HepG2 (cell line): ENCODE data around the gene NCOA4. TPM values are rescaled to one million over a fixed set of nuclear protein-coding genes. Genes with fewer than 3 reads are reported as not detected.

Experiments
- ASH2L ChIP-seq: fragments of 300-600, 200-600 bp; sonication (generic); IDR thresholded peaks from 2 replicates; pipeline ENCODE4 v1.7.0; 2017; ENCODE audit warnings: low read depth, mild to moderate bottlenecking, moderate library complexity, mixed read lengths, low read length; ENCODE audit not compliant: insufficient read length
- BRF2 ChIP-seq: sonication (generic); formaldehyde crosslinking; IDR thresholded peaks from 2 replicates; pipeline ENCODE4 v1.8.1; 2022; ENCODE audit warnings: mild to moderate bottlenecking, missing genetic modification reagents
- DDIT3 ChIP-seq: sonication (generic); formaldehyde crosslinking; IDR thresholded peaks from 2 replicates; pipeline ENCODE4 v1.4.0; 2020; ENCODE audit warnings: mild to moderate bottlenecking, missing genetic modification reagents
- FOXK1 ChIP-seq: sonication (generic); formaldehyde crosslinking; IDR thresholded peaks from 2 replicates; pipeline ENCODE4 v1.4.0; 2020; ENCODE audit warnings: low read depth, missing genetic modification reagents, borderline replicate concordance
- HIVEP1 ChIP-seq: sonication (generic); formaldehyde crosslinking; IDR thresholded peaks from 2 replicates; pipeline ENCODE4 v1.4.0; 2020; ENCODE audit warnings: mild to moderate bottlenecking, missing genetic modification reagents
- ISL2 ChIP-seq: sonication (generic); formaldehyde crosslinking; IDR thresholded peaks from 2 replicates; pipeline ENCODE4 v1.5.0; 2020; ENCODE audit warnings: missing genetic modification reagents
- ISX ChIP-seq: sonication (generic); formaldehyde crosslinking; conservative IDR thresholded peaks from 2 replicates; pipeline ENCODE4 v1.5.0; 2020; ENCODE audit warnings: missing genetic modification reagents
- KDM3A ChIP-seq: IDR thresholded peaks from 2 replicates; pipeline ENCODE4 v1.6.1; 2018; ENCODE audit warnings: low read depth, missing compliant biosample characterization
- KDM5A ChIP-seq: fragments of 200-600 bp; sonication (generic); IDR thresholded peaks from 2 replicates; pipeline ENCODE4 v1.7.0; 2018; ENCODE audit warnings: antibody characterized with exemption, mild to moderate bottlenecking, low read length, borderline replicate concordance
- MXD4 ChIP-seq: IDR thresholded peaks from 2 replicates; pipeline ENCODE4 v1.6.1; 2016; ENCODE audit warnings: mild to moderate bottlenecking, missing biosample characterization, missing genetic modification reagents
- PBX2 ChIP-seq: IDR thresholded peaks from 2 replicates; pipeline ENCODE4 v1.6.1; 2016; ENCODE audit warnings: control low read depth
- RFX3 ChIP-seq: IDR thresholded peaks from 2 replicates; pipeline ENCODE4 v1.6.1; 2016; ENCODE audit warnings: missing biosample characterization, missing genetic modification reagents
- SRSF1 ChIP-seq: fragments of 200-400 bp; formaldehyde crosslinking; optimal IDR thresholded peaks from 2 replicates; pipeline ENCODE3; 2017; ENCODE audit warnings: mild to moderate bottlenecking, low read depth, low read length, moderate library complexity
- ZBTB7A ChIP-seq: sonication (generic); formaldehyde crosslinking; IDR thresholded peaks from 2 replicates; pipeline ENCODE4 v1.8.0; 2022; ENCODE audit warnings: mild to moderate bottlenecking, missing genetic modification reagents
- ZNF230 ChIP-seq: sonication (generic); formaldehyde crosslinking; IDR thresholded peaks from 2 replicates; pipeline ENCODE4 v1.4.0; 2020; ENCODE audit warnings: mild to moderate bottlenecking, missing genetic modification reagents
- ZNF562 ChIP-seq: sonication (generic); formaldehyde crosslinking; IDR thresholded peaks from 2 replicates; pipeline ENCODE4 v1.8.0; 2022; ENCODE audit warnings: missing genetic modification reagents, borderline replicate concordance
- ZNF570 ChIP-seq: sonication (generic); formaldehyde crosslinking; IDR thresholded peaks from 2 replicates; pipeline ENCODE4 v1.4.0; 2020; ENCODE audit warnings: mild to moderate bottlenecking, missing genetic modification reagents, borderline replicate concordance
- ZNF574 ChIP-seq: sonication (generic); formaldehyde crosslinking; IDR thresholded peaks from 2 replicates; pipeline ENCODE4 v1.4.0; 2020; ENCODE audit warnings: missing genetic modification reagents
- ZNF710 ChIP-seq: sonication (generic); formaldehyde crosslinking; IDR thresholded peaks from 2 replicates; pipeline ENCODE4 v1.5.0; 2020; ENCODE audit warnings: mild to moderate bottlenecking, missing genetic modification reagents, borderline replicate concordance
- ZNF740 ChIP-seq: sonication (generic); formaldehyde crosslinking; IDR thresholded peaks from 2 replicates; pipeline ENCODE4 v1.4.0; 2020; ENCODE audit warnings: missing genetic modification reagents
- ZNF83 ChIP-seq: sonication (generic); formaldehyde crosslinking; IDR thresholded peaks from 2 replicates; pipeline ENCODE4 v1.4.0; 2020; ENCODE audit warnings: missing genetic modification reagents, mild to moderate bottlenecking, borderline replicate concordance
- ZSCAN12 ChIP-seq: sonication (generic); formaldehyde crosslinking; IDR thresholded peaks from 2 replicates; pipeline ENCODE4 v1.9.0; 2021; ENCODE audit warnings: mild to moderate bottlenecking, missing genetic modification reagents
- polyA plus RNA-seq, 8 experiments: library from polyadenylated mRNA; depleted of rRNA in 3 of 8; stranded (reverse) in 7 of 8; unstranded in 1 of 8; fragments of >200 nt; fragmentation: Illumina TruSeq in 4 of 8; extraction: Trizol in 4 of 8; gene quantifications; 2 replicates each; pipeline versions ENCODE4 v1.2.1 to v1.2.3, GENCODE V29; 2011 to 2016; ENCODE audit warnings: low read depth in 4 of 8, missing spikeins in 1 of 8, mixed read lengths in 1 of 8; ENCODE audit not compliant: insufficient read depth in 1 of 8
- total RNA-seq, 5 experiments: library from RNA; depleted of rRNA; stranded (reverse); fragments of >200 nt; fragmentation: Illumina TruSeq; extraction: Trizol; gene quantifications; 2 replicates each; pipeline ENCODE4 v1.2.3, GENCODE V29; 2016; ENCODE audit warnings: low read depth in 1 of 5

Gene NCOA4
- total and polyA plus RNA-seq, 2 of the 13 experiments (the other 11 are each of a cell fraction or from before 2014, with no cell fraction given), result 306 to 400 TPM

- TF ChIP-seq ISL2 (CRISPR knock-in tag) (peak; percentile 70), BRF2 (no peak), ISX (0 out of 2 replicates have a peak, but pooled peaks have one; percentile 26), SRSF1 (no peak), ZSCAN12 (peak; percentile 68; the same call in 1 of the 2 replicates), ZNF574 (CRISPR knock-in tag) (peak; percentile 85), HIVEP1 (CRISPR knock-in tag) (peak; percentile 80), KDM3A (CRISPR knock-in tag) (peak; percentile 57; the same call in 1 of the 2 replicates), ZNF740 (CRISPR knock-in tag) (no peak), ZBTB7A (CRISPR knock-in tag) (no peak), ZNF230 (0 out of 2 replicates have a peak, but pooled peaks have one; percentile 28), ZNF562 (no peak), ZNF83 (CRISPR knock-in tag) (peak; percentile 72; the same call in 1 of the 2 replicates), ZNF570 (CRISPR knock-in tag) (no peak), KDM5A (no peak), ASH2L (peak; percentile 52), MXD4 (CRISPR knock-in tag) (peak; percentile 66; the same call in 1 of the 2 replicates), RFX3 (CRISPR knock-in tag) (0 out of 2 replicates have a peak, but pooled peaks have one; percentile 8), DDIT3 (no peak), PBX2 (CRISPR knock-in tag) (no peak), ZNF710 (CRISPR knock-in tag) (peak; percentile 32; the same call in 1 of the 2 replicates), FOXK1 (CRISPR knock-in tag) (peak; percentile 78; the same call in 1 of the 2 replicates)
These were observed 7.3 kb downstream of the NCOA4 start (continued) for GRCh38 chr10:46022978-46023702.
